H1 (cell line): ENCODE measurements around the gene GARNL3. TPM values are rescaled to one million over a fixed set of nuclear protein-coding genes. Genes with fewer than 3 reads are reported as not detected.

Experiments used
- CTCF ChIA-PET: fragments of 300-600 bp; sonication (Branson Sonifier 250); formaldehyde crosslinking; loops from one replicate; lab custom pipeline; 2021; ENCODE audit not compliant: partially characterized antibody; lab: Charles Lee
- POLR2A ChIA-PET: fragments of 300-600 bp; sonication (Branson Sonifier 250); formaldehyde crosslinking; loops from one replicate; lab custom pipeline; 2021; ENCODE audit warnings: inconsistent platforms; ENCODE audit not compliant: partially characterized antibody; lab: Charles Lee
- DNase-seq, 2 experiments: peaks; one replicate each; pipeline versions ENCODE4 v3.0.0 to v3.0.0-alpha.2; 2010 to 2022; ENCODE audit warnings: low spot score in 2 of 2, low read depth in 1 of 2, mixed read lengths in 1 of 2
- FAIRE-seq: peaks from 2 replicates; lab custom pipeline; 2011; peaks lifted over from hg19 to GRCh38; lab: Jason Lieb, UNC
- H2AFZ ChIP-seq: 2 replicates; pipeline ENCODE4 v1.8.1; 2012; ENCODE audit warnings: low read length, inconsistent platforms
- H2AK5ac ChIP-seq: 2 replicates; pipeline ENCODE4 v1.6.1; 2013; ENCODE audit warnings: low read depth, low read length
- H2BK120ac ChIP-seq: replicated peaks from 2 replicates; pipeline ENCODE3; 2013; ENCODE audit warnings: low read depth, low read length, inconsistent platforms
- H2BK12ac ChIP-seq: 2 replicates; pipeline ENCODE4 v1.6.1; 2013; ENCODE audit warnings: low read depth, low read length
- H2BK15ac ChIP-seq: 2 replicates; pipeline ENCODE4 v1.6.1; 2013; ENCODE audit warnings: low read length
- H2BK20ac ChIP-seq: 2 replicates; pipeline ENCODE4 v1.6.1; 2013; ENCODE audit warnings: low read length
- H2BK5ac ChIP-seq: 2 replicates; pipeline ENCODE4 v1.6.1; 2013; ENCODE audit warnings: low read depth, low read length
- H3K14ac ChIP-seq: 2 replicates; pipeline ENCODE4 v1.6.1; 2013; ENCODE audit warnings: inconsistent platforms; ENCODE audit not compliant: insufficient read length
- H3K18ac ChIP-seq: 2 replicates; pipeline ENCODE4 v1.6.1; 2013; ENCODE audit warnings: low read length; ENCODE audit errors: extremely low read depth
- H3K23ac ChIP-seq: 2 replicates; pipeline ENCODE4 v1.6.1; 2013; ENCODE audit warnings: inconsistent platforms; ENCODE audit not compliant: insufficient read length
- H3K23me2 ChIP-seq: 2 replicates; pipeline ENCODE4 v1.6.1; 2013; ENCODE audit warnings: low read depth, low read length
- H3K27ac ChIP-seq: 2 replicates; pipeline ENCODE4 v1.6.1; 2011; ENCODE audit warnings: low read depth, low read length, inconsistent platforms
- H3K27me3 ChIP-seq, 4 experiments: replicated peaks in 1 of 4; 1 replicate in 1 of 4; 2 replicates in 3 of 4; pipeline versions ENCODE4 v1.6.1 to v1.8.1; 2011 to 2013; ENCODE audit warnings: low read length in 3 of 4, mild to moderate bottlenecking in 3 of 4, inconsistent platforms in 2 of 4, mixed read lengths in 2 of 4, moderate library complexity in 1 of 4; ENCODE audit not compliant: control insufficient read depth in 3 of 4, insufficient read depth in 3 of 4; ENCODE audit errors: extremely low read depth in 1 of 4
- H3K36me3 ChIP-seq, 4 experiments: 2 replicates each; pipeline versions ENCODE4 v1.6.1 to v1.8.1; 2011 to 2013; ENCODE audit warnings: mild to moderate bottlenecking in 4 of 4, low read length in 3 of 4, moderate library complexity in 2 of 4, control low read depth in 1 of 4, inconsistent platforms in 1 of 4; ENCODE audit not compliant: insufficient read depth in 4 of 4, control insufficient read depth in 2 of 4
- H3K4ac ChIP-seq: replicated peaks from 2 replicates; pipeline ENCODE3; 2013; ENCODE audit warnings: low read length, low read depth, mixed read lengths, inconsistent platforms; ENCODE audit not compliant: insufficient read length
- H3K4me1 ChIP-seq, 4 experiments: replicated peaks in 1 of 4; 1 replicate in 1 of 4; 2 replicates in 3 of 4; pipeline versions ENCODE4 v1.6.1 to v1.8.1; 2011 to 2013; ENCODE audit warnings: low read length in 3 of 4, inconsistent platforms in 2 of 4, mixed read lengths in 1 of 4; ENCODE audit not compliant: insufficient read depth in 4 of 4, control insufficient read depth in 3 of 4
- H3K4me2 ChIP-seq, 2 experiments: 2 replicates each; pipeline versions ENCODE4 v1.6.1 to v1.8.1; 2011 to 2013; ENCODE audit warnings: low read depth in 2 of 2, low read length in 2 of 2, control low read depth in 1 of 2, inconsistent platforms in 1 of 2, mild to moderate bottlenecking in 1 of 2; ENCODE audit not compliant: insufficient read depth in 1 of 2
- H3K4me3 ChIP-seq, 4 experiments: fragments of 200-600, 300-600 bp in 1 of 4; sonication (generic), shearing (Covaris generic), sonication (Bioruptor Twin) in 1 of 4; 2 replicates each; pipeline versions ENCODE4 v1.5.1 to v1.8.1; 2011 to 2016; ENCODE audit warnings: low read length in 4 of 4, low read depth in 3 of 4, control low read depth in 2 of 4, inconsistent platforms in 2 of 4, mild to moderate bottlenecking in 2 of 4, mixed read lengths in 1 of 4, moderate library complexity in 1 of 4; ENCODE audit not compliant: insufficient read depth in 2 of 4; ENCODE audit errors: extremely low read depth in 1 of 4
- H3K56ac ChIP-seq: replicated peaks from 2 replicates; pipeline ENCODE3; 2013; ENCODE audit warnings: low read depth, mild to moderate bottlenecking, mixed read lengths, low read length, inconsistent platforms; ENCODE audit not compliant: insufficient read length
- H3K79me1 ChIP-seq: 2 replicates; pipeline ENCODE4 v1.6.1; 2013; ENCODE audit warnings: low read depth, low read length, control low read depth
- H3K79me2 ChIP-seq, 2 experiments: 2 replicates each; pipeline versions ENCODE4 v1.6.1 to v1.8.1; 2012 to 2013; ENCODE audit warnings: low read length in 2 of 2, mild to moderate bottlenecking in 2 of 2, inconsistent platforms in 1 of 2; ENCODE audit not compliant: insufficient read depth in 2 of 2, control insufficient read depth in 1 of 2
- H3K9ac ChIP-seq, 4 experiments: replicated peaks in 1 of 4; 1 replicate in 1 of 4; 2 replicates in 3 of 4; pipeline versions ENCODE4 v1.6.1 to v1.8.1; 2011 to 2013; ENCODE audit warnings: low read depth in 3 of 4, low read length in 3 of 4, control low read depth in 2 of 4, mild to moderate bottlenecking in 2 of 4, moderate library complexity in 2 of 4, inconsistent platforms in 1 of 4; ENCODE audit errors: extremely low read depth in 1 of 4
- H3K9me3 ChIP-seq, 2 experiments: 2 replicates each; pipeline versions ENCODE4 v1.6.1 to v1.8.1; 2012 to 2013; ENCODE audit warnings: mild to moderate bottlenecking in 2 of 2, moderate library complexity in 2 of 2, control low read depth in 1 of 2, inconsistent platforms in 1 of 2, low read depth in 1 of 2, low read length in 1 of 2, mixed read lengths in 1 of 2; ENCODE audit not compliant: insufficient read depth in 2 of 2
- H4K20me1 ChIP-seq, 2 experiments: replicated peaks in 1 of 2; 2 replicates each; pipeline versions ENCODE3 to v1.8.1; 2011 to 2013; ENCODE audit warnings: inconsistent platforms in 2 of 2, low read length in 2 of 2, mild to moderate bottlenecking in 1 of 2; ENCODE audit not compliant: insufficient read depth in 2 of 2, control insufficient read depth in 1 of 2
- H4K5ac ChIP-seq: 2 replicates; pipeline ENCODE4 v1.6.1; 2013; ENCODE audit warnings: low read length, low read depth, mixed read lengths, inconsistent platforms; ENCODE audit not compliant: insufficient read length
- H4K8ac ChIP-seq: 2 replicates; pipeline ENCODE4 v1.8.0; 2013; ENCODE audit warnings: mild to moderate bottlenecking, moderate library complexity, low read length, inconsistent platforms; ENCODE audit not compliant: insufficient read depth; ENCODE audit errors: extremely low read depth
- H4K91ac ChIP-seq: replicated peaks from 2 replicates; pipeline ENCODE3; 2013; ENCODE audit warnings: low read length, mixed read lengths, inconsistent platforms; ENCODE audit not compliant: insufficient read length
- ATF3 ChIP-seq: IDR thresholded peaks from 2 replicates; pipeline ENCODE4 v1.6.1; 2011; ENCODE audit warnings: low read depth, mild to moderate bottlenecking, low read length; ENCODE audit not compliant: insufficient read depth
- BACH1 ChIP-seq: IDR thresholded peaks from 2 replicates; pipeline ENCODE4 v1.6.1; 2012; ENCODE audit warnings: low read length, improper control_type of control experiment
- CHD2 ChIP-seq: IDR thresholded peaks from 2 replicates; pipeline ENCODE4 v1.6.1; 2012; ENCODE audit warnings: low read length, improper control_type of control experiment
- CREB1 ChIP-seq: IDR thresholded peaks from 2 replicates; pipeline ENCODE4 v1.6.1; 2012; ENCODE audit warnings: inconsistent platforms
- GABPA ChIP-seq: IDR thresholded peaks from 2 replicates; pipeline ENCODE4 v1.6.1; 2011; ENCODE audit warnings: mild to moderate bottlenecking, low read length, moderate library complexity, borderline replicate concordance; ENCODE audit not compliant: insufficient read depth
- GTF2F1 ChIP-seq: IDR thresholded peaks from 2 replicates; pipeline ENCODE4 v1.6.1; 2012; ENCODE audit warnings: low read depth, low read length, improper control_type of control experiment, borderline replicate concordance
- JUND ChIP-seq: IDR thresholded peaks from 2 replicates; pipeline ENCODE4 v1.6.1; 2011; ENCODE audit warnings: mild to moderate bottlenecking, improper control_type of control experiment, low read length
- NRF1 ChIP-seq: IDR thresholded peaks from 2 replicates; pipeline ENCODE4 v1.6.1; 2011; ENCODE audit warnings: mild to moderate bottlenecking, low read depth, low read length, improper control_type of control experiment
- PHF8 ChIP-seq: fragments of 200-600 bp; sonication (generic); conservative IDR thresholded peaks from 2 replicates; pipeline ENCODE4 v1.7.1; 2012; ENCODE audit warnings: low read depth, mild to moderate bottlenecking, inconsistent platforms, low read length, moderate library complexity
- POLR2AphosphoS5 ChIP-seq: IDR thresholded peaks from 2 replicates; pipeline ENCODE4 v1.6.1; 2011; ENCODE audit warnings: low read depth, low read length
- RNF2 ChIP-seq: fragments of 200-900, 300-1000 bp; sonication (generic); IDR thresholded peaks from 2 replicates; pipeline ENCODE4 v1.7.1; 2016; ENCODE audit warnings: borderline replicate concordance, low read depth, mild to moderate bottlenecking, antibody characterized with exemption, low read length; ENCODE audit not compliant: poor library complexity, severe bottlenecking; ENCODE audit errors: missing control alignments
- SAP30 ChIP-seq: fragments of 300-600 bp; sonication (generic); IDR thresholded peaks from 2 replicates; pipeline ENCODE4 v1.7.1; 2012; ENCODE audit warnings: low read length, moderate library complexity, mild to moderate bottlenecking, inconsistent platforms; ENCODE audit not compliant: insufficient read depth, insufficient replicate concordance
- SIRT6 ChIP-seq: IDR thresholded peaks from one replicate; pipeline ENCODE4 v1.7.1; 2012; ENCODE audit warnings: low read length, inconsistent platforms
- TAF1 ChIP-seq: IDR thresholded peaks from 2 replicates; pipeline ENCODE4 v1.6.1; 2011; ENCODE audit warnings: mild to moderate bottlenecking, low read depth, low read length
- TEAD4 ChIP-seq: IDR thresholded peaks from 2 replicates; pipeline ENCODE4 v1.6.1; 2012; ENCODE audit warnings: low read depth, low read length, inconsistent platforms, mixed read lengths
- WGBS, 2 experiments: shearing (Covaris generic) in 1 of 2; methylation state at CpG; one replicate each; pipeline versions ENCODE4 v1.1.6 to v1.1.7; 2013 to 2015; ENCODE audit warnings: low lambda C conversion rate in 2 of 2, mixed read lengths in 2 of 2, inconsistent platforms in 1 of 2, low coverage in 1 of 2, missing lambda C conversion rate in 1 of 2; ENCODE audit not compliant: insufficient replicate concordance in 2 of 2, insufficient coverage in 1 of 2, insufficient read length in 1 of 2; ENCODE audit errors: extremely low coverage in 1 of 2, missing lambda C conversion rate in 1 of 2; 5-methylcytosine and 5-hydroxymethylcytosine counted together
- polyA plus RNA-seq, 7 experiments: library from polyadenylated mRNA; depleted of rRNA in 3 of 7; stranded (reverse) in 5 of 7; unstranded in 2 of 7; fragments of >200 nt in 5 of 7; fragments of 200-250 nt in 2 of 7; gene quantifications; 1 replicate in 5 of 7; 2 replicates in 1 of 7; 4 replicates in 1 of 7; pipeline versions ENCODE4 v1.2.1 to v1.2.3, GENCODE V29; 2011 to 2013; ENCODE audit warnings: missing spikeins in 2 of 7, mixed read lengths in 2 of 7
- total RNA-seq: library from RNA; stranded (reverse); fragmentation: NEBNext Ultra II Directional; extraction: Animal tissue kit (Norgen Biotek cat#: 25700); gene quantifications from 2 replicates; pipeline ENCODE4 v1.2.1, GENCODE V29; 2021

GARNL3 gene
- total and polyA plus RNA-seq, 2 of the 8 experiments (the other 6 are each of a cell fraction or from before 2014, with no cell fraction given), result 6.5 to 18.3 TPM

- no peak overlapping the region for H3K14ac ChIP-seq
- H4K8ac ChIP-seq, result no peak overlapping the region
- no peaks in the 10 kb centered on the region for H3K23me2 ChIP-seq
- no peak overlapping the region for H2BK120ac ChIP-seq
- H2BK12ac ChIP-seq, result no peak overlapping the region
- H4K20me1 ChIP-seq, result no peaks in the 10 kb centered on the region
- no peak overlapping the region for H4K91ac ChIP-seq
- no peaks in the 10 kb centered on the region for H3K27me3 ChIP-seq
- POLR2A ChIA-PET, result interaction anchor here (1.2 to 1.7 kb wide), 3 partner anchors 11 to 65 kb away, joined by 3 to 5 read pairs (median 3); no protein-coding TSS in a partner anchor
- H2BK20ac ChIP-seq, result no peak overlapping the region
- H3K4me1 ChIP-seq, result no peaks in the 10 kb centered on the region
- no peak overlapping the region for H2AK5ac ChIP-seq
- no peak overlapping the region for H3K23ac ChIP-seq
- CTCF ChIA-PET, result interaction anchor here (0.6 to 3.7 kb wide), 8 partner anchors 11 to 547 kb away, joined by 3 to 15 read pairs (median 3); no protein-coding TSS in a partner anchor
- H3K79me2 ChIP-seq, result no peaks in the 10 kb centered on the region
- H2BK15ac ChIP-seq, result no peak overlapping the region
- H3K4ac ChIP-seq, result no peak overlapping the region
- no peaks in the 10 kb centered on the region for H3K36me3 ChIP-seq
- FAIRE-seq, result no peak
- no peaks in the 10 kb centered on the region for H3K79me1 ChIP-seq
- H2BK5ac ChIP-seq, result no peak overlapping the region
- no peak overlapping the region for H3K27ac ChIP-seq
- H4K5ac ChIP-seq, result no peak overlapping the region
- H3K9me3 ChIP-seq, result no peaks in the 10 kb centered on the region
- WGBS, 2 experiments, result 100% methylated on average over 3 of the region's 3 CpGs; no CpG with 5 or more reads in 1 of the 2 experiments
- no peak overlapping the region for H2AFZ ChIP-seq
- H3K18ac ChIP-seq, result no peak overlapping the region
- no peak for DNase-seq
- H3K9ac ChIP-seq, result no peak overlapping the region
- no peak overlapping the region for H3K56ac ChIP-seq
- no peak overlapping the region for H3K4me2 ChIP-seq
- no peak overlapping the region for H3K4me3 ChIP-seq
- TF ChIP-seq NRF1, result no peak
- TF ChIP-seq PHF8, result no peak
- TF ChIP-seq GTF2F1, result no peak
- no peak for TF ChIP-seq GABPA
- no peak for TF ChIP-seq ATF3
- no peak for TF ChIP-seq SIRT6
- TF ChIP-seq CHD2, result no peak
- TF ChIP-seq JUND, result no peak
- no peak for TF ChIP-seq BACH1
- no peak for TF ChIP-seq RNF2
- TF ChIP-seq CREB1, result no peak
- no peak for TF ChIP-seq TEAD4
- no peak for TF ChIP-seq TAF1
- no peak for TF ChIP-seq SAP30
- no peak for TF ChIP-seq POLR2AphosphoS5
These were observed 115.9 kb downstream of the GARNL3 start for GRCh38 chr9:127380479-127380878.
